GM19452 (cell line): ENCODE results near the gene TNFAIP2.

ENCODE experiments used
- ATAC-seq: cut with Tn5 transposase; IDR thresholded peaks from one replicate; pipeline ENCODE4 v1.9.1; 2021; ENCODE audit not compliant: unreplicated experiment

The TNFAIP2 gene, protein sequence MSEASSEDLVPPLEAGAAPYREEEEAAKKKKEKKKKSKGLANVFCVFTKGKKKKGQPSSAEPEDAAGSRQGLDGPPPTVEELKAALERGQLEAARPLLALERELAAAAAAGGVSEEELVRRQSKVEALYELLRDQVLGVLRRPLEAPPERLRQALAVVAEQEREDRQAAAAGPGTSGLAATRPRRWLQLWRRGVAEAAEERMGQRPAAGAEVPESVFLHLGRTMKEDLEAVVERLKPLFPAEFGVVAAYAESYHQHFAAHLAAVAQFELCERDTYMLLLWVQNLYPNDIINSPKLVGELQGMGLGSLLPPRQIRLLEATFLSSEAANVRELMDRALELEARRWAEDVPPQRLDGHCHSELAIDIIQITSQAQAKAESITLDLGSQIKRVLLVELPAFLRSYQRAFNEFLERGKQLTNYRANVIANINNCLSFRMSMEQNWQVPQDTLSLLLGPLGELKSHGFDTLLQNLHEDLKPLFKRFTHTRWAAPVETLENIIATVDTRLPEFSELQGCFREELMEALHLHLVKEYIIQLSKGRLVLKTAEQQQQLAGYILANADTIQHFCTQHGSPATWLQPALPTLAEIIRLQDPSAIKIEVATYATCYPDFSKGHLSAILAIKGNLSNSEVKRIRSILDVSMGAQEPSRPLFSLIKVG

DNA sequence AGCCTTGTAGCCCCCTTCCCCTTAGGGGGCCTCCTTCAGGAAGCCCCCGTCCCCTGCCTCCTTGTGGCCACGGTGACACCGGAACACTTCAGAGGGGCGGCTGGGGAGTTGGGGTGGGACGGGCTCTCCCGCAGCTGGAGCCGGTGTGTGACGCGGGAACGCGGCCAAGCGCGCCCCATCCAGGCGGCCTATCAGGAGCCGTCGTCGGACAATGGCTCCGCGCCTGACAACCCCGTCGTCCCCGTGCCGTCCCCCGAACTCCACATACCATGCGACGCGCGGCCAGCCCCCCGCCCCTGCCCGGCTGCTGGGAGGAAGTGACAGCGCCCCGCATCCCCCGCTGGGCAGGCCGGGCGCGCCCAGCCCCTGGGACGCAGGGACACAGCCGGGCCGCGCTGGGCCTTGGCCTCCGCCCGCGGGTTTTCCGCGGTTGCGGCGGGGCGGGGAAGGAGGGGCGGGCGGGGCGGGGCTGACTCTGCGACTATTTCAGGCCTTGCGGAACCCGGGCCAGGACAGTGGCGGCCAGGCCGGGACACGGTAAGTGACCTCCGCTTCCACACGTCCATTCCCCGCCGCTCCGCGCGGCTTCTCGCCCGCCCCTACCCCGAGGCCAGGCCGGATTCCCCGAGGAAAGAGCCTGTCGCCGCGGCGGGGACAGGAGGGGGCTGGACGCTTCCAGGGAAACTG, at the start of gene TNFAIP2:
TSS of gene TNFAIP2 (plus strand) at position 515 of the 687 bp plus-strand sequence. CDS start 2,997 bp downstream, outside the sequence.
- no peak for ATAC-seq

DNA sequence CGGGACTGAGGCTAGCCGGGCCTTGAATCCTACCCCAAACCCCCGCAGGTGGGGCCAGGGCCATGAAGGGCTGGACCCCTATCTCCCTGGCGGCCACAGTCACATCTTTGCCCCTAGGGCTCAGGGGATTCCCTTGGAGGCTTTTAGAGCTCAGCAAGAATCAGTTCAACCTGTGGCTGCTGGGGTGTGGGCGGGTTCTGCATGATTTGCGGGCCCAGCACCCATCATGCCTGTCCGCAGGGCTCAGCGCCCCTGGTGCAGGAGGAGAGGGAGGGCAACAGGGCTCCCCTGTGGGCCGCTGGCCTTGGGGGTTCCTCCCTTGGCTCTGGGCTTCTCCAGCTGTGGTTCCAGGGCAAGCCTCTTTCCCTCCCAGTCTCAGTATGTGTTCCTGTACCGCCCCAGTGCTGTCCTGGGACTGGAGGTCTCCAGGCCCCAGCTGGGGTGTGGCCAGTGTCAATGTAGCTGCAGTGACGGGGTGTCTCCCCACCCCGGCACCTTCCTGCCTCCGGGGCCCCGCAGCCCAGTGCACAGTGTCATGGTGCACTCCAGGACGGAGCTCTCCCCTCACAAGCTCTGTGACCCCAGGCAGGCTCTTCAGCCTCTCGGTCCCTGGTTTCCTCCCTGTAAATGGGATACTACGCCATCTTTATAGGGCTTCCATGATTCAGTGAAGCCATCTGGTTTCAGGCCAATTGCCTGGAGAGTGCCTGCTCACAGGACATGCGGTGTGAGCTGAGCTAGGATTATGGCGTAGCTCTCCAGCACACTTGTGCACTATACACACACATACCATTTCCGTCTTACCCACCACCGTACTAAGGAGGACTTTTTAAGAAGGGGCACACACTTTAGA, 49.2 kb upstream of the TNFAIP2 start:
- ATAC-seq: no peak

DNA sequence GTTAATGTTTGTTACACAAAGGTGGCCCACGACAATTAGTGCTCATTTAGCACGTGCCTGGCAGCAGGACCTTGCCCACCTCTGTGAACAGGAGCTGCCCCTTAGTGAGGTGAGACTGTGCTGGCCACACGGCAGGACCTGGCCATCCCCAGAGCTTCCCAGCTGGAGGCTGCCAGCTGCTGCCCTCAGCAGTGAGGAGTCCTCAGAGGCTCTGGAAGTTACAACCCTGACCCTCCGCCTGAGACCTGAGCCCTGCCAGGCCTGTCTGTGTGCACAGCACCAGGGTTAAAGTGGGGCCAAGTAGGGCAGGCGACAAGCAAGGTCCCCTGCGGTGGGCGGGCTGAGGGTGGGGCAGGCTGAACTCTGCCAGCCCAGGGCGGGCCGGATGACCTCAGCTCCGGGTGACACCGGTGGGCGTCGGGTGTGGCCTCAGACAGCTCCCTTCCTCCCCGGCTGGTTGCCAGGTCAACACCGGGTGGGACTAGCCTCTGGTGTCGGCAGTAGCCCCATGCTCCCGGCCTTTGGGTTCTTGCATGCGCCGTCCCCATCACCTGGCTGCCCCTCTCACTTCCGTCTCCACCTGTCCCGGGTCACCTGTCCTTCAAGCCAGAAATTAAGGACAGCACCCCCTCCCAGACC, 48.4 kb upstream of the TNFAIP2 start:
- ATAC-seq: peak; percentile 8

DNA sequence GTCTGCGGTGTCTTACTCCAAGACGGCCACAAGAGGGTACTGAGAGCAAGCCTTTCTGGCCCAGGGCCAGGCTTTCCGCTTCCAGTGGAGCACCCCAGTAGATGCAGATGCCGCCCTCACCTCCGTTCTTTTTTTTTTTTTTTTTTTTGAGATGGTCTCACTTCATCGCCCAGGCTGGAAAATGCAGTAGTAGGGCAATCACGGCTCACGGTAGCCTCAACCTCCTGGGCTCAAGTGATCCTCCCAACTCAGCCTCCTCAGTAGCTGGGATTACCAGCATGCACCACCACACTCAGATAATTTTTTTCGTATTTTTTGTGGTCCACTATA, 44.9 kb upstream of the TNFAIP2 start:
- no peak for ATAC-seq

DNA sequence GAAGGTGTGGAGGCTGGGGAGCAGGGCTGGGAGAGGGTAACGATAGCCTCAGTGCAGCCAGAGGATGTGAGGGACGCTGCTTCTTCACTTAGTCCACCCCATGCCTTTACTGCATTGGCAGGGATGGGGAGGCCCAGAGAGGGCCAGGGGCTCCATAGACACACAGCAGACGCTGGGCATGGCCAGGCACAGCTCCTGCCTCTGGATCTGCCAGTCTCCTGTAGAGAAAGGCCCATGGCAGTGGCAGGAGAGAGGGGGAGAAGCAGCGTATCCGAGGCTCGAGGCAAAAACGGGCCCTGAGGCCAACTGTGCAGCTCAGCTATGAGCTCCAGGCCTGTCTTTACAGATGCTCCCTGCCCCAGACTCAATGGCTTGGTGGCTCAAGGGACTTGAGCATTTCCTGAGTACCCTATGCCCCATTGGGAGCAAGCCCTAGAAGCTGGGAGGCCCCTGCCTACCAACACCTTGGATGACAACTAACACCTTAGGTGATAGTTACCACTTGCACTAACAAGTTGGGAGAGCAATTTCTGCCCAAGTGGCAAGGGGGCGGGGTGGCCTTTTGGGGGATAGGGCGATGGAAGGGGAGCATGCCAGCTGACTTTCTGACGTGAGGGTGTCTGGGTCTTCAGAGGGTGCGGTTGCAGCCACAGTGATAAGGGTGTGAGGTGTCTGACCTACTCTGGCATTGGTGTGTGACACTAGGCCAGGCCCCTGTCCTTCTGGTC, 44.2 kb upstream of the TNFAIP2 start:
- no peak for ATAC-seq

DNA sequence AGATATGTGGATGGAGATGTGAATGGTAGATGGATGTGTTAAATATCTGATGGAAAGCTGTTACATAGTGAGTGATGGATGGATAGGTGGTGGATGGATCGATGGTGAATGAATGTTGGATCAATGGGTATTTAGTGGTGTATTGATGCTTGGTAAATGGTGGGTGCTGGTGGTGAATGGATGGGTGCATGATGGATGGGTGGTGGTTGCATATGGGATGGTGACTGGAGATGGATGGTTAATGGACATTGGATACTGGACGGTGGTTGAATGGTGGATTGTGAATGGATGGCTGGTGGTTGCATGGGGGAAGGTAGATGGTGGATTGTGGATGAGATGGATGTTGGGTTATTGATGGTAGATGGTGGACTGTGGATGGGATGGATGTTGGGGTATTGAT, 41.3 kb upstream of the TNFAIP2 start:
- no peak for ATAC-seq

DNA sequence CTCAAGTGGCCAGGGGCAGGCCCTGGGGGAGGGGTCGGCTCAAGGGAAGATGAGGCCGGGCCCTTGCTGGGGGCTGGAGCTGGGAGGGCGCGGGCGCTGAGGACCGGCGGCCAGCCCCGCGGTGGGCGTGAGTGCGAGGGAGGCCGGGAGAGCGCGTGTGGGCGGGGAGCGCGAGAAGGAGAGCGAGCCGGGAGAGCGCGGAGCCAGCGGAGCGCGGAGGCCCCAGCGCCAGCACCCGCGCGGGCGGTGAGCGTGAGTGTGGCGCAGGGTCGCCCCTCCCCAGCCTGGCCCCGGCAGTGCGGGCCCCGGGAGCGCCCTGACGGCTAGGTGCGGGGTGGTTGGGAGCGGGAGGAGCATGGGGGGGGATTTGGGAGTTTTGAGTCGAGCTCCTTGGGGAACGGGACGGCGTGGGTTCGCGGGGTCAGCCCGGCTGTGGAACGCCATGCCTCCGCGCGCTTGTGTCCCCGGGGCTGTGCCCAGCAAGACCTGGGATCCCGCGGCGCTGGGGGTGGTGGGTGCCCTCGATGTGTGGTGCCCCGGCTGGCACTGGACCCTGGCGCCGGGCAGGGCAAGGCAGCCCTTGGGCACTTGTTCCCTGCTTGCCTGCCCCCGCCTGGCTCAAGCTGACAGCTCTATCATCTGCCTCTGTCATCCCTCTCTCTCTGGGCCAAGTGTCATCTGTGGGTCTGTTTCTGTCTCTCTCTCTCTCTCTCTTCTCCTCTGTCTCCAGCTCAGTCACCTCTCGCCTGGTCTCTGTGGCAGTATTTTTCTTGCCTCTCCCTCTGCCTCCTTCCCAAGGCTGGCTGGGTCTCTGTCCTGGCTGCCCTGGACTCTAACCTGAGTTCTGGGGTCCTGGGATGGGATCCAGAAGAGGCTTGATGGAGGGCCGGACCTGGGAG, 39.0 kb upstream of the TNFAIP2 start, which contains the start of gene LBHD2:
TSS of gene LBHD2 (plus strand) at position 190 of the 899 bp plus-strand sequence. CDS start 1,803 bp downstream, outside the sequence.
- no peak for ATAC-seq

DNA sequence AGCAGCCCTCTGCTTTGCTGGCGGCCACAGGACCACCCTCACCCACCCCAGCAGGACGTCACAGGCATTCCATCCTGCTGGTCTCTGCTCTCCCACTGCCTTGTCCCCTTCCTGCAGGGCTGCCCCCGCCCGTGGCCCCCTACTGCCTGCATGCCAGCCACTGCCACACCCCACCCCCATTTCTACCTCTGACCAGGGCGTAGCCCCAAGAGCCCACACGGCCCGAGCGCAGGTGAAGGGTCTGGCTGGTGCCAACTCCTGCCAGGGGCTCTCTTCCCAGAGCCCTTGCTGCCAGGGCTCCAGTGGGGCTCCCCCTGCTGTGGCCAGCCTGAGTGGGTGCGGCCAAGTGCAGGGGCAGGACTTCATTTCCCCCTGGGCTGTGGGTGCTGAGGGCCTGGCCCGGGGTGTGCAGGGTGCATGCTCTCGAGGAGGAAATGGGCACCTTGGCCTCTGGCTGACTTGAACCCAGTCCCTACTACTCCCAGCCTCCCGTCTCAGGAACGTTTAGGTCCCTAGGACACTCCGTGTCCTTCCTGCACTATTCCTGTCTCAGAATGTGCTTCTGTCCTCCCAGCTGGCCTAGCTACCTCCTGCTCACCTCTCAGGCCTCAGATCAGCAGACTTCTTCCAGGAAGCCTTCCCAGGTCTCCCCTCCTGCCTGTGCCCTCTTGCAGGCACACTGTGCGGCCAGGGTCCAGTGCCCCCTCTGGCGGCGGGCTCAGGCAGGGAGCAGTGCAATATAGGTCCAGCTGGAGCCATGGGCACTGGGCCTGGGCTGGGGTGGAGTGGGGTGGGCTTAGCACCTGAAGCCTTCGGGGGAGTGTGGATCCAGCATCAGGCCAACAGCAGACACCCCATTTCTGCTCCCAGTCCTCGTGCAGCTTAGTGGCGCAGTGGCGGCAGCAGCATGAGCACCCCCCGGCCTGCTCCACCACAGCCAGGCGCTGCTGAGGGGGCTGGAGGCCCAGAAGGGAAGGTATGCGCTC, 37.9 kb upstream of the TNFAIP2 start:
- ATAC-seq: no peak

DNA sequence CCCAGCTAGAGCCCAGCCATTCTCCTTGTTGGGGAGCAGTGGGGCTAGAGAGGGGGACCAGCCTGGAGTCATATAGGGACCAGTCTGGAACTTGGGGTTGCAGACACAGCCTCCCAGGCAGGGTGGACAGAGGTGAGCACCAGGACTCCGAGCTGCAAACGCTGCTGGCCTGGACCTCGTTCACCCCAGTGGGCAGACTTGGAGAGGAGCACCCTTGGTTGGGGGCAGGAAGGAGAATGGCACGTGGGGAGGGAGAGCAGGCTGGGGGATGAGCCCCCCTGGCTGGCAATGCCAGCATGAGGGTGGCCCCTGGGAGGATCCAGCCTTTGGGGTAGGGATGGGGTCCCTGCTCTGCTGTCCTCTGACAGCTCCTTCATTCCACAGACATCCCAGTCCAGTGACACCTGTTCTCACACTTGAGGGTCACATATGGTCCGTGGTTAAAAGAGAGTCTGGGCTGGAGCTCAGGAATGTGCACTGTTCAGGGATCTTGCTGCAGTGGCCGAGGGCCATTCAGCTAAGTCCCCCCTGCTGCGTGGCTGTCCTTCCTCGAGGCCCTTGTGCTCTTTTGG, 36.4 kb upstream of the TNFAIP2 start:
- no peak for ATAC-seq

DNA sequence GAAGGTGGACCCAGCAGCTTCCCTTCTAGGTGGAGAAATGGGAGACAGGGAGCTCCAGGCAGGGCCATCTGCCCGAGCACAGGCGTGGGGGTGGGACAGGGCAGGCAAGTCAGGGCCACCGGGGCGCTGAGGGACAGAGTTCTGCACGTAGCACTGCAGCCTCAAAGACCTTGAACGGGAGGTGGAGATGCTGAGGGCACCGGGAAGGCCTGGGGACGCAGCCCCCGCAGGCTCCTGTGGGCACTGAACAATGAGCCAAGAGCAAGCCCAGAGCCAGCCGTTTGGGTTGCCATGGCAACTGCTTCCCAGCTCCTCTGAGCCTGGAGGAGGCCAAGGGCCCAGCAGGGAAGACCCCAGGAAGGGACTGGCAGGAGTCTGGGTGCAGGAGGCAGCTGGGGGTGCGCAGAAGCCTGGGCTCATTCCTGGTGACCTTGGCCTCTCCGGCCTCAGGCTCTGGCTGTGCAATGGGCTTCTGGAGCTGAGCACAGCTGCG, 35.9 kb upstream of the TNFAIP2 start:
- ATAC-seq: no peak

DNA sequence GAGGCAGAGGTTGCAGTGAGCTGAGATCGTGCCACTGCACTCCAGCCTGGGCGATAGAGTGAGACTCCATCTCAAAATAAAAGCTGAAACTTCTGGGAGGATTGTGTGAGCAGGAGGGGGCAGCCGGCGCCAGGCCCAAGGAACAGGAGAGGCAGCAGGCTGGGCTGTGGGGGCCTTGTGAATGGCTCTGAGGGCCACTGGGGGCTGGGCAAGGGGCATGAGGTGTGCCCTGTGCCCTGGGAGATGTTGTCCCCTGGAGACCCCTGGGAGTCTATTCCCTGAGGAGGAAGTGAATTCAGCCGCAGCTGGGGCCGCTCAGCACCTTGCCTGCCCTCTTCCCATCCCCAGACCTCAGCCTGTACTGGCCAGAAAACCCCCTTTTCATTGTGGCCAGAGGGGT, 34.3 kb upstream of the TNFAIP2 start:
- no peak for ATAC-seq

DNA sequence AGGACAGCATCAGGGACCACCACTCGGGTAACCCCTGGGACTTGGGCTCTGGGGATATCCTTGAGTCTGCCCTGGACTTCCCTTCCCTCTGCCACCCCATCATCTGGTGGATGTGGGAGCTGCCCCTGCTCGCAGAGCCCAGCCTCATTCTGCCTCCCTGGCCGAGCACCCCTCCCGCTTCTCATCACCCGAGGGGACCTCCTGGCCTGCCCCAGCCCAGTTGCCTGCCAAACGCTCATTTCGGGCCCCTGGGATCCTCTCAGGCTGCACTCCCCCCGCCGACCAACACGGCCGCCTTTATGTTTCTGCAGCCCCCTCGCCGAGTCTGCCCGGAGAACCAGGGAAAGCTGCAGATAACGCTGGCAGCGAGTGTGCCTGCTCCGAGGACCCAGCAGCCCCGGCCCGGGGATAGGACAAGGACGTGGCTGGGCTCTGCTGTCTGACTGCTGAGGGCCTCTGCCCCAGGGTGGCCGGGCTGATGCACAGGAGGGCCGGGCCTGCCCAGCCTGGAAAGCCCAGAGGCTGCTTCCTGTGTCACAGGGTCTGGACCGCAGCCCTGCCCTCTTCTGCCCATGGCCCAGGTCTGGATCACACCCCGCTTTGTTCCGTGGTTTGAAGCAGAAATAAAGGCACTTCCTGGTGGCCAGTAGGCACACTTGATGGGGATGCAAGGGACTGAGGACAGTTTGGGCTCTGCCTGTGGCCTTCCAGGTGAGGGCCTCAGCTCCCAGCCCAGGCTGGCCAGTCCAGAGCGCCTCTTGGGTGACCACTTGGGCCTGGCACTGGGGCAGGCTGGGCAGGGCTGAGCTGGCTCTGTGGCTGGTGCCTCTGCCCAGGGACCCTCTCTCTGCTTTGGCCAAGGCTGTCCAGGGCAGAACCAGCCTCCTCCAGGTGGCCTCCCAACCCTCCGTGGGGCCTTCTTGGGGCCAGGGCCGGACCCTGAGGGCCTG, 33.6 kb upstream of the TNFAIP2 start:
- ATAC-seq: no peak

DNA sequence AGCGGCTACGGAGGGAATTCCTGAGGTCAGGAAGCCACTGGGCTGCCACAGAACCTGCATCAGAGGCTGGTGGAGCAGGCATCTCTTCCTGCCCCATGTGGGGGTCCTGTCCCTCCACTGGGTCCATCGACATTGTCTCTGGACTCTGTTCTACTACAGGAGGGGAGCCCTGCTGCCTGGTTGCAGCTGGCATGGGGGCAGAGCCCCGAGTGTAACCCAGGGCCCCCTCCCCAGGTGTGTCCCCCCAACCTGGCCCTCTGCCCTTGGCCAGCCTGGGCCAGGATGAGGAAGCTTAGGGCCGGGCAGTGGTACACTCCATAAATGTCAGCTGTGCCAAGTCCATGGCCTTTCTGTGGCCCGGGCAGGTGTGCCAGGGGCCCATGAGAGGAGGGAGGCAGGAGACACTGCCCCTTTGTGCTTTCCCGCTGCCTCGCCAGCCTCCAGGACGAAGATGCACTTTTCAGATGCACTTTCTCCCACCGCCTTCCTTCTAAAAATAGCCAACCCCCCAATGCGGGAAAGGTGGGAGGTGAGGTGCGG, 32.7 kb upstream of the TNFAIP2 start:
- ATAC-seq: no peak

DNA sequence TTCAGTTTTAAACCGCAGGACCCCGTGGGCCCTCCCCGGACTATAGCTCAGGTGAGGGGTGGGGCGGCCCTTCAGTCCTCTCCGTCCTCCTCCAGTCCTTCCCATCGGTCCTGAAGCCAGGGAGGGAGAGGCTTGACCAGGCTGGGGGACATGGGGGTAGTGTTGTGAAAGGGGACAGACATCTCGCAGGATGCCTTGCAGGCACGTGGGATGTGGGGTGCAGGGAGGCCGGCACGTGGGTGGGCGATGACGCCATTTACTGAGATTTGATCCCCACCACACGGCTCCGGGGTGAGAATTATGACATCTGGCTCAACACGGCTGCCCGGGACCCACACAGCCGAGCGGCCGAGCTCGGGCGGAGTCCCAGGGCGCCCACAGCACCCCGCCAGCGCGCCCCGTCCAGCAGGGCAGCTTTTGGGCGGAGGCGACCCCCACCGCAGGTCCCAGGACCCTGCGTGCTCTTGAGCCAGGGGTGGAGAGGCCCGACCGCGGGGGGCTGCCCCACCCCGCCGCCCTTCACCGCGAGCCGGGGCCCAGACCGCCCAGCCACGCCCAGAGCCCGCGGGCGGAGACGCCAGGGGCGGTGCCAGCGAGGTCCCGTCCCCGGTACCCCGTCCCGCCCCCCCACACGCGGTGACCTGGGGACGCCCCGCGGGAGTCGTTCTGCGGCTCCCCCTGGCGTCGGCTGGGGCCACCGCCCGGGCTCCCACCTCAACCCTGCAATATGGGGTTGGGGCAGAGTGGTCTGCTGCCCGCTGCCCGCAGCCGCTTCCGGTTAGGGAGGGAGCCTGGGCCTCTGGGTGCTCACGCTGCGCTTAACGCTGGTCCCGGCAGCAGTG, 32.0 kb upstream of the TNFAIP2 start:
- peak; percentile 56 for ATAC-seq

DNA sequence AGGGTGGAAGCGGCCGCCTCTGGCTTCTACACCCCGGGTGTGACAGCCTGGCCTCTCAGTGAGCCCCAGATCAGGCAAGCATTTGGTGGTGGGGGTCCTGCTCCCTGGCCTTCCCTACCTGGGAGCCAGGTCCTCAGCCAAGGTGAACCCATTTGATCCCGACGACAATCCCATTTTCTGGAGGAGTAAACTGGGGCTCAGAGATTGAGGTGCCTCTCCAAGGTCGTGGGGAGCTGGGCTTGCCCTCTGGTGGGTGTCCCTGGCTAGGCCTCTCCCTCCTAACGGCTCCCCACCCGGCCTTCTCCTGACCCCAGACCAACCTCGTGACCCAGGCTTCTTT, 31.4 kb upstream of the TNFAIP2 start:
- no peak for ATAC-seq
